ENCODE results near the gene BEX3. TPM values are rescaled to one million over a fixed set of nuclear protein-coding genes. Genes with fewer than 3 reads are reported as not detected.

The BEX3 gene
- total RNA-seq, 4 donors from 2014 or later: 101 to 224 (median 179) TPM

GRCh38 chrX:103396186-103396585 lies 19.8 kb downstream of the BEX3 start:
- no peaks in the 10 kb centered on the region for H3K36me3 ChIP-seq
- no peak for DNase-seq
- no peaks in the 10 kb centered on the region for H3K9me3 ChIP-seq
- H3K27ac ChIP-seq: no peak overlapping the region
- H3K27me3 ChIP-seq: no peaks in the 10 kb centered on the region
- H3K4me3 ChIP-seq: no peak overlapping the region
- intact Hi-C loops (cut with DNase I; ENCODE audit: low total_unique reads): no loop called here
- H3K4me1 ChIP-seq: no peaks in the 10 kb centered on the region
- TF ChIP-seq POLR2A (IDR thresholded peaks at IDR 0.05) (no peak), CTCF (IDR thresholded peaks at IDR 0.05) (no peak)

DNA sequence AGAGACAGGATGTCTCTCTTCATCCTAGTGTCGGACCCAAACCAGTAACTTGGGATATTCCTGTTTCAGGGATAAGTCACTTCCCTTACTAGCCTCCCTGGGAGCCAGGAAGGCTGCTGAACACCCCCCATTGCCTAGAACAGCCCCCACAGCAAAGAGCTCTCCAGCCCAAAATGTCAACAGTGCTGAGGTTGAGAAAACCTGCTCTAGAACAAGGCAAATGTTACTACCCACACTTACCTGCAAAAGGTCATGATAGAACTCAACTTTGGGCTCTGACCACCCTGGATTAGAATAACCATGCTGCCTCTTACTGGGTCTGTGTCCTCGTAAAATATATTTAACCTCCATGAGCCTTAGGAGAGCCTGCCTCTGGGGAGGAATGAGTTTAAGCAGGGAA lies 20.3 kb downstream of the BEX3 start:
- Histone ChIP-seq H3K27me3 (no peaks in the 10 kb centered on the region), H3K9me3 (no peaks in the 10 kb centered on the region), H3K4me1 (no peaks in the 10 kb centered on the region), H3K4me3 (no peak overlapping the region), H3K36me3 (no peaks in the 10 kb centered on the region), H3K27ac (no peak overlapping the region)
- intact Hi-C loops (cut with DNase I; ENCODE audit: low total_unique reads): no loop called here
- TF ChIP-seq POLR2A (IDR thresholded peaks at IDR 0.05) (no peak), CTCF (IDR thresholded peaks at IDR 0.05) (no peak)
- no peak for DNase-seq

GRCh38 chrX:103397707-103398106 lies 21.4 kb downstream of the BEX3 start:
- intact Hi-C loops (cut with DNase I; ENCODE audit: low total_unique reads): no loop called here
- H3K27me3 ChIP-seq: no peaks in the 10 kb centered on the region
- no peak overlapping the region for H3K4me3 ChIP-seq
- no peaks in the 10 kb centered on the region for H3K36me3 ChIP-seq
- DNase-seq: no peak
- TF ChIP-seq POLR2A (IDR thresholded peaks at IDR 0.05) (no peak), CTCF (IDR thresholded peaks at IDR 0.05) (no peak)
- no peaks in the 10 kb centered on the region for H3K4me1 ChIP-seq
- H3K27ac ChIP-seq: no peak overlapping the region
- no peaks in the 10 kb centered on the region for H3K9me3 ChIP-seq

DNA sequence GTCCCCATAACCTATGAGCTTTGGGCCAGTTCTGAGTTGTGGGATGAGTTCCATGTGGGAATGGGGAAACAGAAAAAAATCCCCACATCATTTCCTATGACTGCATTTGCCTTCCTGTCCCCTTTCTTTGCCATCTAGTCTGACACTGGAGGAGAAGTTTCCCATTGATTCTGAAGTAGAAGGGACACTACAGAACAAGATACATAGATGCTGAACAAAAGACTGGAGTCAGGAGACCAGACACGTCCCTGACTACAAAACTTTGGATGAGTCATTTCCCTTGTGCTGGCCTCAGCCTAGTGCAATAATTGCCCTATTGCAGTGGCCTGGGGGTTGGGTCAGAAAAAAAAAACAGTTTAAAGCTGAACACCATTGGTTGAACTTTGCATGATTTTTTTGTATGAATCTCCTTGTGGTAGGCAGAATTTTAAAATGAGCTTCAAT lies 22.1 kb downstream of the BEX3 start:
- TF ChIP-seq POLR2A (IDR thresholded peaks at IDR 0.05) (no peak), CTCF (IDR thresholded peaks at IDR 0.05) (no peak)
- Histone ChIP-seq H3K9me3 (no peaks in the 10 kb centered on the region), H3K4me3 (no peak overlapping the region)

GRCh38 chrX:103399744-103400143 lies 23.4 kb downstream of the BEX3 start:
- H3K27me3 ChIP-seq: no peaks in the 10 kb centered on the region

More for the DNA sequence above, 22.1 kb downstream of the BEX3 start:
- DNase-seq: no peak
- Histone ChIP-seq H3K4me1 (no peaks in the 10 kb centered on the region), H3K27me3 (no peaks in the 10 kb centered on the region), H3K27ac (no peak overlapping the region), H3K36me3 (no peaks in the 10 kb centered on the region)
- intact Hi-C loops (cut with DNase I; ENCODE audit: low total_unique reads): no loop called here

More at GRCh38 chrX:103399744-103400143, 23.4 kb downstream of the BEX3 start:
- H3K27ac ChIP-seq: no peak overlapping the region
- H3K9me3 ChIP-seq: no peaks in the 10 kb centered on the region
- no peak for DNase-seq
- no peaks in the 10 kb centered on the region for H3K4me1 ChIP-seq
- intact Hi-C loops (cut with DNase I; ENCODE audit: low total_unique reads): no loop called here
- TF ChIP-seq POLR2A (IDR thresholded peaks at IDR 0.05): no peak
- TF ChIP-seq CTCF (IDR thresholded peaks at IDR 0.05): no peak
- no peak overlapping the region for H3K4me3 ChIP-seq
- no peaks in the 10 kb centered on the region for H3K36me3 ChIP-seq
